A673 (cell line): ENCODE measurements around the gene SCYL1.

Experiments used
- CTCF ChIP-seq: fragments of 300-800, 200-600 bp; sonication (generic); conservative IDR thresholded peaks from 2 replicates; pipeline ENCODE4 v1.5.1; 2017; ENCODE audit warnings: low read depth, mild to moderate bottlenecking, antibody characterized with exemption, low read length, moderate library complexity, mixed read lengths
- EZH2 ChIP-seq: fragments of 200-600 bp; sonication (generic); IDR thresholded peaks from 2 replicates; pipeline ENCODE4 v1.6.1; 2017; ENCODE audit warnings: borderline replicate concordance, low read depth, mild to moderate bottlenecking, mixed read lengths, antibody characterized with exemption, low read length; ENCODE audit not compliant: poor library complexity, severe bottlenecking

GRCh38 chr11:65496304-65497140, 28.4 kb upstream of the SCYL1 start:
- TF ChIP-seq CTCF, result no peak
- no peak for TF ChIP-seq EZH2
